ENCODE measurements around the gene HOXB7. TPM values are rescaled to one million over a fixed set of nuclear protein-coding genes. Genes with fewer than 3 reads are reported as not detected.

HOXB7 gene
- total RNA-seq (1 to 10 TPM; 1.1 to 6.6 (median 3.4) TPM), polyA plus RNA-seq (10 to 100 TPM; 21.3 to 67.3 (median 43.0) TPM)

DNA sequence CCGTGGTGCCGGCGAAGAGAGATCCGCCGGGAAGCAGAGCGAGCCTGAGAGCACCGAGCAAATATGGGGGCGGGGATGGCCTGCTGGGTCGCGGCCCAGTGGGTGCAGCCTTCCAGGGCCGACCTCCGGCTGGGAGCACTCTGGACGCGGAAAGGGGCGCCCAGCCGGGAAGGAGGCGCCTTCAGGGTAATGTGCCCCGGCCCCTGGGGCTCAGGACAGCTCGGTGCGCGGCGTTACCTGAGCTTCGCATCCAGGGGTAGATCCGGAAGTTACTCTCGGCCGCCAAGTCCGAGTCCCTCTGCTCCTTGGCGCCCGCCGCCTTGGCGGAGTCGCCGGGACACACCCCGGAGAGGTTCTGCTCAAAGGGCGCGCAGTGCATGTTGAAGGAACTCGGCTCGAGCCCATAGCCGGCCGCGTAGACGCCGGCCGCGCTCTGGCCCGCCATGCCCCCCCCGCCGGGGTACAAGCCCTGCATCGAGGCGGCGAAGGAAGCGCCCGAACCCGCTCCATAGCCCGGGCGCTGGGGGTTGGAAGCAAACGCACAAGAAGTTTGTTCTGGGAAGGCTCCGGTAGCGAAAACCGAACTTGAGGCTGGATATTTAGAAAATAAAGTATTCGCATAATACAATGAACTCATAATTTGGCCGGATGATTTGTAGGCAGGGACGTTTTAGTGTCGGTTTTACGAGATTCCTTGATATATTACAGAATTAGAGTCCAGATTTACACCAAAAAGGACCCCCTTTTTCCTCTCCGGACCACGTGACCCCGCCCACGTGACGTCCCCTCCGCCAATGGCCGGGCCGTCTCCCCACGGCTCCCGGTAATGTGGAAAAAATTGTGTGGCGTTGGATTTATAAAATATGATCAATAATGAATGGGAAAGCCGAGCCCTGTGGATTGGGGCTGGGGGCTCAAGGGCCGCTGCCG, at the start of gene HOXB7:
Gene HOXB7 (minus strand): TSS at position 736 of the 930 bp plus-strand sequence. CDS start 99 bp downstream, at position 637.
- Histone ChIP-seq H3K4me3 (peak within 1 kb of the TSS; percentile 48 to 61 (median 56)), H3K36me3 (peaks cover 0 to 20% (median 7%) of the 10 kb centered on the region in 4 donors), H3K9me3 (no peaks in the 10 kb centered on the region), H3K4me1 (peaks cover 0 to 58% (median 43%) of the 10 kb centered on the region in 4 donors), H3K27ac (peak within 1 kb of the TSS; percentile 15 to 81 (median 70)), H3K27me3 (peaks cover 40 to 71% (median 42%) of the 10 kb centered on the region in 3 donors)
- 0 to 1% methylated on average over 79 of the region's 79 CpGs for WGBS, 2 donors
- intact Hi-C loops (cut with DNase I): loop anchor here (10.0 kb wide), 2 partner anchors 384 to 586 kb away; partner anchors contain the start of gene IGF2BP1
- TF ChIP-seq EP300 (IDR thresholded peaks at IDR 0.05) (no peak), POLR2AphosphoS5 (IDR thresholded peaks at IDR 0.05) (peak in 3 of 4 donors; percentile 39 to 52 (median 48)), POLR2A (IDR thresholded peaks at IDR 0.05) (no peak)
- peak; percentile 88 for DNase-seq

DNA sequence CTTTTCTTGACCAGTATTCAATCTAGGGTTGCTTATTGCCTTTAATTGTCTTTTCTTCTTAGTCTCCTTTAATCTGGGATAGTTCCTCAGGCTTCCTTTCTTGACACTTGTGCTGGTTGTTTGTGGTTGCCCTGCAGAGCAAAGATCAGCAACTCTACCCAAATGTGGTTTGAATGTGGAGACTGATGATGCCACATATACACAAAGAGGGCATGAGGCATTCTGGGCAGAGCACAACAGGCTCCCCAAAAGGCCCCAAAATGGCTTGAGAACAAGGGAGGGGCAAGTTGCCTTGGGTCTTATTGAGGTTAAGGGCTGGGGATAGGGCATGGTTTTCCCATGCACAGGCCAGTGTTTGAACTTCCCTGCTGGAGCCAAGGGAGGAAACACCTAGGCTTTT, 45.1 kb upstream of the HOXB7 start:
- Histone ChIP-seq H3K4me1 (no peaks in the 10 kb centered on the region), H3K27me3 (peaks cover 0 to 11% (median 0%) of the 10 kb centered on the region in 3 donors), H3K27ac (no peak overlapping the region), H3K36me3 (no peaks in the 10 kb centered on the region), H3K9me3 (no peaks in the 10 kb centered on the region), H3K4me3 (no peak overlapping the region)
- DNase-seq: no peak
- TF ChIP-seq EP300 (IDR thresholded peaks at IDR 0.05) (no peak), POLR2A (IDR thresholded peaks at IDR 0.05) (no peak)
- TF ChIP-seq, protein P1, sequence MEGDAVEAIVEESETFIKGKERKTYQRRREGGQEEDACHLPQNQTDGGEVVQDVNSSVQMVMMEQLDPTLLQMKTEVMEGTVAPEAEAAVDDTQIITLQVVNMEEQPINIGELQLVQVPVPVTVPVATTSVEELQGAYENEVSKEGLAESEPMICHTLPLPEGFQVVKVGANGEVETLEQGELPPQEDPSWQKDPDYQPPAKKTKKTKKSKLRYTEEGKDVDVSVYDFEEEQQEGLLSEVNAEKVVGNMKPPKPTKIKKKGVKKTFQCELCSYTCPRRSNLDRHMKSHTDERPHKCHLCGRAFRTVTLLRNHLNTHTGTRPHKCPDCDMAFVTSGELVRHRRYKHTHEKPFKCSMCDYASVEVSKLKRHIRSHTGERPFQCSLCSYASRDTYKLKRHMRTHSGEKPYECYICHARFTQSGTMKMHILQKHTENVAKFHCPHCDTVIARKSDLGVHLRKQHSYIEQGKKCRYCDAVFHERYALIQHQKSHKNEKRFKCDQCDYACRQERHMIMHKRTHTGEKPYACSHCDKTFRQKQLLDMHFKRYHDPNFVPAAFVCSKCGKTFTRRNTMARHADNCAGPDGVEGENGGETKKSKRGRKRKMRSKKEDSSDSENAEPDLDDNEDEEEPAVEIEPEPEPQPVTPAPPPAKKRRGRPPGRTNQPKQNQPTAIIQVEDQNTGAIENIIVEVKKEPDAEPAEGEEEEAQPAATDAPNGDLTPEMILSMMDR (IDR thresholded peaks at IDR 0.05): no peak
- intact Hi-C loops (cut with DNase I): no loop called here

DNA sequence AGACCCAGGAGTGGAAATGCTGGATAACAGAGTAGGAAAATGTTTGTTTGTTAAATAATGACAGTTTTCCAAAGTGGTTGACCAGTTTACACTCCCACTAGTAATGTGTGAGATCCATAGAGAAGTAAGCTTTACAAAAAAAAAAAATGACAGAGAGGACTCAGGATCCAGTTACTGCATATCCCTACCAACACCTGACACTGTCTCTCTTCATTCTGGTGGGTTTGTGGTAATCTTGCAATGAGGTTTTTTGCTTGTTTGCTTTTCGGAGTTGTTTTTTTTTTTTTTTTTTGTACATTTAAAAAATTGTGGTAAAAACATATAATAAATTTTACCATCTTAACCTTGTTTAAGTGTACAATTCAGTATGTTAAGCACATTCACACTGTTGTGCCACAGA, 38.9 kb upstream of the HOXB7 start:
- Histone ChIP-seq H3K27me3 (peaks cover 31 to 60% (median 39%) of the 10 kb centered on the region in 3 donors), H3K4me1 (peaks cover 0 to 19% (median 15%) of the 10 kb centered on the region in 4 donors), H3K4me3 (no peak overlapping the region), H3K36me3 (no peaks in the 10 kb centered on the region), H3K9me3 (no peaks in the 10 kb centered on the region), H3K27ac (no peak overlapping the region)
- intact Hi-C loops (cut with DNase I): no loop called here
- DNase-seq: no peak
- TF ChIP-seq EP300 (IDR thresholded peaks at IDR 0.05) (no peak), POLR2AphosphoS5 (IDR thresholded peaks at IDR 0.05) (no peak), POLR2A (IDR thresholded peaks at IDR 0.05) (no peak)
- TF ChIP-seq, protein P1 (IDR thresholded peaks at IDR 0.05): no peak
- WGBS, 2 donors: 88 to 93% methylated on average over 1 of the region's 1 CpG

DNA sequence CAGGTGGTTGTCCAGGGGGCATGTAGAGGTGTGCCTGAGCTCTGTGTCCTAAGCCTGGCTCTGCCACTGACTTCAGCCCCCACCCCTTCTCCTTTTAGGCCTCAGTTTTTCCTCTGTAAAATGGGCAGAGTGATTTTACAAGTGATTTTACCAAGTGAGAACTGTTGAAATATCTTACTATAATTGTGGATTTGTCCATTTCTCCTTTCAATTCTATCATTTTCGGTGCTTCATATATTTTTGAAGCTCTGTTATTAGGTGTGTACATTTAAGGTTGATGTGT, 37.1 kb upstream of the HOXB7 start:
- Histone ChIP-seq H3K27me3 (peaks cover 35 to 74% (median 58%) of the 10 kb centered on the region in 3 donors), H3K4me1 (peaks cover 0 to 19% (median 15%) of the 10 kb centered on the region in 4 donors), H3K27ac (no peak overlapping the region), H3K9me3 (no peaks in the 10 kb centered on the region), H3K4me3 (peak overlapping the region in 1 of 4 donors; percentile 49), H3K36me3 (no peaks in the 10 kb centered on the region)
- no peak for TF ChIP-seq EP300 (IDR thresholded peaks at IDR 0.05)
- TF ChIP-seq POLR2AphosphoS5 (IDR thresholded peaks at IDR 0.05): no peak
- TF ChIP-seq, protein P1 (IDR thresholded peaks at IDR 0.05): no peak
- no peak for TF ChIP-seq POLR2A (IDR thresholded peaks at IDR 0.05)
- DNase-seq: no peak
- WGBS, 2 donors: 73 to 82% methylated on average over 1 of the region's 1 CpG
- intact Hi-C loops (cut with DNase I): no loop called here

All from sigmoid colon (tissue), 7 donors.